ENCODE measurements around the gene DBR1.

Gene DBR1

DNA sequence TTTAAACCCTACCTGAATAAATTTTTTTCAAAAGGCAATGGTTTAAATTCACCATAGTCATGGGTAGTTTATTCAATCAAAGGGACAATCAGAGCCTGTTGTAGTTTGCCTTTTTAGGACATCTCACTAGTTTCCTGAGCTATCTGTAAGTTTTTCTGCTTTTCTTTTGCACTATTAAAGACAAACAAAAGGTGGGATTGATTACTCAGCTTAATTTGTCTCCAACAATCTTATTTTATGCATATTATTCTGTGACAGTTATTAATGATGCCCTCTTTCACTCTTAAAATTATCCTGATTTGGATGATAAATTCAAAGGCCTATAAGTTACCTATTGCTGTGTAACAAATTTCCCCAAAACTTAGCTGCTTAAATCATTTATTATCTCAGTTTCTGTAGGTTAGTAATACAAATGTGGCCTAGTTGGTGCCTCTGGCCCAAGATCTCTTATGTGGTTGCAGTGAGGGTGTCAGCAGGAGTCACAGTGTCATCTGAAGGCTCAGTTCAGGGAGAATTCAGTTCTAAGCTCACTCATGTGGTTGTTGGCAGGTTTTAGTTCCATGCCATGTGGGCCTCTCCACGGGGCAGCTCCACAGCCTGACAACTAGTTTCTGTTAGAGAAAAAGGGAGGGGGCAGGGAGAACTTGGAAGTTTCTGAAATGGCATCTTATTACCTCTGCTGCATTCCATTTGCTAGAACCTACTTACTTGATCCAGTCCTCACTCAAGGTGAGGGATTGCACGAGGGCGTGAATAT lies 28.4 kb upstream of the DBR1 start:
- H3K9ac ChIP-seq (ENCODE audit: low read length), result no peak overlapping the region
- H3K4me2 ChIP-seq (ENCODE audit: low read length), result no peak overlapping the region
- no peak overlapping the region for H3K4me3 ChIP-seq (ENCODE audit: low read length)
- H4K20me1 ChIP-seq (ENCODE audit: insufficient read depth, low read length), result peaks cover 75% of the 10 kb centered on the region
- no peak overlapping the region for H3K27ac ChIP-seq (ENCODE audit: low read length)
- no peak overlapping the region for H2AFZ ChIP-seq (ENCODE audit: low read depth, low read length)
- no peaks in the 10 kb centered on the region for H3K4me1 ChIP-seq (ENCODE audit: low read length)
- peaks cover 97% of the 10 kb centered on the region for H3K79me2 ChIP-seq (ENCODE audit: low read length)
- H3K9me3 ChIP-seq (ENCODE audit: insufficient read depth, low read length), result no peaks in the 10 kb centered on the region
- no peaks in the 10 kb centered on the region for H3K27me3 ChIP-seq (ENCODE audit: low read depth, low read length)
- H3K36me3 ChIP-seq (replicated peaks; ENCODE audit: low read depth, low read length), result peaks cover 7% of the 10 kb centered on the region
- TF ChIP-seq EZH2phosphoT487 (IDR thresholded peaks at IDR 0.05; ENCODE audit: low read depth) (no peak), CTCF (IDR thresholded peaks at IDR 0.05; ENCODE audit: low read depth, low read length) (no peak)

DNA sequence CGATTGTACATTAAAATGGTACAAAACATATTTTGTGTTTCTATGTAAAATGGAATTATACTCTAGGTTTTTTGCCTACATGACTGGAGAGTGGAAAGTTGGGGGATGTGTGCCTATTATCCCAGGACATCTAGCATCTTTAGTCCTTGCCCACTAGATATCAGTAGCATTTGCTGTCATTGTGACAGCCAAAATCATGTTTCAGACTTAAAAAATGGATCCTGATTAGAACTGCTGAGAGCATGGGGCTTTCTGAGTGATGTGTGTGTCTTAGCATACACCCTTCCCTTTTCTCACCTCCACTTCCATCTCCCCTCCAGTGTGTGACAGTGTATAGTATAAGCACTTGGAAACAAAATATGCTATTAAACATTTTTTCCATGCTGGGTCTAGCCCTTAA lies 25.7 kb upstream of the DBR1 start:
- H3K27ac ChIP-seq (ENCODE audit: low read length), result no peak overlapping the region
- no peak overlapping the region for H2AFZ ChIP-seq (ENCODE audit: low read depth, low read length)
- no peaks in the 10 kb centered on the region for H3K9me3 ChIP-seq (ENCODE audit: insufficient read depth, low read length)
- TF ChIP-seq CTCF (IDR thresholded peaks at IDR 0.05; ENCODE audit: low read depth, low read length) (no peak), EZH2phosphoT487 (IDR thresholded peaks at IDR 0.05; ENCODE audit: low read depth) (no peak)
- H3K36me3 ChIP-seq (replicated peaks; ENCODE audit: low read depth, low read length), result peaks cover 6% of the 10 kb centered on the region
- H3K9ac ChIP-seq (ENCODE audit: low read length), result no peak overlapping the region
- H4K20me1 ChIP-seq (ENCODE audit: insufficient read depth, low read length), result peaks cover 81% of the 10 kb centered on the region
- no peak overlapping the region for H3K4me3 ChIP-seq (ENCODE audit: low read length)
- H3K4me2 ChIP-seq (ENCODE audit: low read length), result no peak overlapping the region
- no peaks in the 10 kb centered on the region for H3K27me3 ChIP-seq (ENCODE audit: low read depth, low read length)
- no peaks in the 10 kb centered on the region for H3K4me1 ChIP-seq (ENCODE audit: low read length)
- peaks cover 98% of the 10 kb centered on the region for H3K79me2 ChIP-seq (ENCODE audit: low read length)

- H4K20me1 ChIP-seq (ENCODE audit: insufficient read depth, low read length), result peaks cover 80% of the 10 kb centered on the region
- TF ChIP-seq CTCF (IDR thresholded peaks at IDR 0.05; ENCODE audit: low read depth, low read length), result no peak
Observed at GRCh38 chr3:138199851-138200250, 25.1 kb upstream of the DBR1 start.

DNA sequence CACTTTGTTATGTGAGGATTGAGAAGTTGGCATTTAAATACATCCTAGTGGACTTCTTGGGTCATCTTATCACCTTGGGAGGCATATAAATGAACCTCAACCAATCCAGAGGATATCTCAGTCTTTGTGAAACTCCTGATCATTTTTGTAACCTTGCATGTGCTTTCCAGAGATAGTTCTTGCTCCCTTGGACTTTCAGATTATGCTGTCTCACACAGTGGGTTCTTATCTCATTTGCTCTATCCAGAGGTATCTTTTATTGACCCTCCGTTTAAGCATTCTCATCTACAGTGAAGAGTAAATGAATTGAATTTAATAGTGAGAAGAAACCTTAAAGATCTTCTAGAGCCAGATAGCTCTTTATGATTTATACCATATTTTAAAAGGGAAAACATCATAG lies 22.8 kb upstream of the DBR1 start:
- Histone ChIP-seq H3K36me3 (replicated peaks; ENCODE audit: low read depth, low read length) (peaks cover 6% of the 10 kb centered on the region), H3K4me3 (ENCODE audit: low read length) (no peak overlapping the region), H3K27me3 (ENCODE audit: low read depth, low read length) (no peaks in the 10 kb centered on the region), H3K4me1 (ENCODE audit: low read length) (no peaks in the 10 kb centered on the region), H3K9me3 (ENCODE audit: insufficient read depth, low read length) (no peaks in the 10 kb centered on the region), H3K4me2 (ENCODE audit: low read length) (no peak overlapping the region), H2AFZ (ENCODE audit: low read depth, low read length) (no peak overlapping the region), H3K27ac (ENCODE audit: low read length) (no peak overlapping the region), H3K9ac (ENCODE audit: low read length) (no peak overlapping the region), H4K20me1 (ENCODE audit: insufficient read depth, low read length) (peaks cover 58% of the 10 kb centered on the region), H3K79me2 (ENCODE audit: low read length) (peaks cover 96% of the 10 kb centered on the region)
- TF ChIP-seq CTCF (IDR thresholded peaks at IDR 0.05; ENCODE audit: low read depth, low read length) (no peak), EZH2phosphoT487 (IDR thresholded peaks at IDR 0.05; ENCODE audit: low read depth) (no peak)

More at GRCh38 chr3:138199851-138200250, 25.1 kb upstream of the DBR1 start:
- H3K27me3 ChIP-seq (ENCODE audit: low read depth, low read length), result no peaks in the 10 kb centered on the region
- H3K36me3 ChIP-seq (replicated peaks; ENCODE audit: low read depth, low read length), result peaks cover 6% of the 10 kb centered on the region
- H3K9me3 ChIP-seq (ENCODE audit: insufficient read depth, low read length), result no peaks in the 10 kb centered on the region
- no peak overlapping the region for H3K4me2 ChIP-seq (ENCODE audit: low read length)
- H3K79me2 ChIP-seq (ENCODE audit: low read length), result peaks cover 98% of the 10 kb centered on the region
- no peaks in the 10 kb centered on the region for H3K4me1 ChIP-seq (ENCODE audit: low read length)
- H3K4me3 ChIP-seq (ENCODE audit: low read length), result no peak overlapping the region
- H2AFZ ChIP-seq (ENCODE audit: low read depth, low read length), result no peak overlapping the region
- H3K27ac ChIP-seq (ENCODE audit: low read length), result no peak overlapping the region
- H3K9ac ChIP-seq (ENCODE audit: low read length), result no peak overlapping the region
